C4-2B (cell line): ENCODE data around the gene FHIT.

ENCODE experiments used
- ZFX ChIP-seq: fragments of 450-650 bp; IDR thresholded peaks from 2 replicates; pipeline ENCODE4 v1.6.1; 2017
- TF ChIP-seq, protein P1 (sequence below): fragments of 450-650 bp; conservative IDR thresholded peaks from 2 replicates; pipeline ENCODE4 v1.5.1; 2017; ENCODE audit warnings: mild to moderate bottlenecking

DNA sequence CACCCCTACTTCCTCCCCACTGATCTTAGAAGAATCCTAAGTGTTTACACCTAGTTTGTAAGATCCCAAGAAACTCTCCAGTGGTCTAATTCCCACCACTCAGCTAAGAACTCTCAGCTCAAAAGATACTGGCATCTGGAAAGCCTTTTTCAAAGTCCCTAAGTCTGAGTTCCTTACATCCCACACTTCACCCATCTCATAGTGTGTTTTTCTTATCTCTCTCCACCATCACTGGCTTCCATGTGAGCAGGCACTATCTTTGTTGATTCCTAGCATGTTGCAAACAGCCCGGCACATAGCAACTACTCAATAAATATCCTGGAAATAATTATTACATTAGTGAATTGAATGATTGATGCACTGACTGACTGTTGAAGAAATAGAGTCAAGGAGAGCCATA, 173.7 kb downstream of the FHIT start:
- TF ChIP-seq, protein P1, sequence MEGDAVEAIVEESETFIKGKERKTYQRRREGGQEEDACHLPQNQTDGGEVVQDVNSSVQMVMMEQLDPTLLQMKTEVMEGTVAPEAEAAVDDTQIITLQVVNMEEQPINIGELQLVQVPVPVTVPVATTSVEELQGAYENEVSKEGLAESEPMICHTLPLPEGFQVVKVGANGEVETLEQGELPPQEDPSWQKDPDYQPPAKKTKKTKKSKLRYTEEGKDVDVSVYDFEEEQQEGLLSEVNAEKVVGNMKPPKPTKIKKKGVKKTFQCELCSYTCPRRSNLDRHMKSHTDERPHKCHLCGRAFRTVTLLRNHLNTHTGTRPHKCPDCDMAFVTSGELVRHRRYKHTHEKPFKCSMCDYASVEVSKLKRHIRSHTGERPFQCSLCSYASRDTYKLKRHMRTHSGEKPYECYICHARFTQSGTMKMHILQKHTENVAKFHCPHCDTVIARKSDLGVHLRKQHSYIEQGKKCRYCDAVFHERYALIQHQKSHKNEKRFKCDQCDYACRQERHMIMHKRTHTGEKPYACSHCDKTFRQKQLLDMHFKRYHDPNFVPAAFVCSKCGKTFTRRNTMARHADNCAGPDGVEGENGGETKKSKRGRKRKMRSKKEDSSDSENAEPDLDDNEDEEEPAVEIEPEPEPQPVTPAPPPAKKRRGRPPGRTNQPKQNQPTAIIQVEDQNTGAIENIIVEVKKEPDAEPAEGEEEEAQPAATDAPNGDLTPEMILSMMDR: no peak
- no peak for TF ChIP-seq ZFX
